K562 (cell line): ENCODE data around the gene LEO1. TPM values are rescaled to one million over a fixed set of nuclear protein-coding genes. Genes with fewer than 3 reads are reported as not detected.

Experiments
- BCL6 ChIP-seq: fragments of 250-450 bp; sonication (Bioruptor Pico); IDR thresholded peaks from 2 replicates; pipeline ENCODE4 v1.4.0; 2020
- CXXC5 ChIP-seq: fragments of 250-450 bp; sonication (Bioruptor Pico); IDR thresholded peaks from 2 replicates; pipeline ENCODE4 v1.8.0; 2022; ENCODE audit warnings: inconsistent platforms, mild to moderate bottlenecking, moderate library complexity
- DNMT1 ChIP-seq: fragments of 450-650 bp; IDR thresholded peaks from 2 replicates; pipeline ENCODE4 v1.6.1; 2016; ENCODE audit warnings: antibody characterized with exemption, mild to moderate bottlenecking
- FOSL1 ChIP-seq: fragments of 200-800 bp; sonication (Bioruptor generic); conservative IDR thresholded peaks from 2 replicates; pipeline ENCODE4 v1.6.1; 2016; ENCODE audit warnings: missing genetic modification characterization, missing compliant biosample characterization
- FOXA3 ChIP-seq, 2 experiments: fragments of 450-650 bp in 1 of 2; sonication (generic) in 1 of 2; formaldehyde crosslinking; IDR thresholded peaks in 1 of 2; conservative IDR thresholded peaks in 1 of 2; 2 replicates each; pipeline versions ENCODE4 v1.4.0 to v1.8.0; 2020 to 2022; ENCODE audit warnings: mild to moderate bottlenecking in 2 of 2, missing genetic modification reagents in 1 of 2
- FOXJ3 ChIP-seq: sonication (generic); formaldehyde crosslinking; IDR thresholded peaks from 2 replicates; pipeline ENCODE4 v1.4.0; 2020; ENCODE audit warnings: mild to moderate bottlenecking, missing genetic modification reagents
- JUN ChIP-seq, 2 experiments: sonication (generic) in 1 of 2; formaldehyde crosslinking in 1 of 2; IDR thresholded peaks; 2 replicates each; pipeline versions ENCODE4 v1.6.1 to v1.8.0; 2012 to 2022; ENCODE audit warnings: borderline replicate concordance in 2 of 2, mild to moderate bottlenecking in 2 of 2, improper control_type of control experiment in 1 of 2, low read depth in 1 of 2, low read length in 1 of 2, missing genetic modification reagents in 1 of 2
- MCM5 ChIP-seq: fragments of 450-650 bp; IDR thresholded peaks from 2 replicates; pipeline ENCODE4 v1.6.1; 2016; ENCODE audit warnings: low read depth
- MIER1 ChIP-seq: fragments of 450-650 bp; IDR thresholded peaks from 2 replicates; pipeline ENCODE4 v1.6.1; 2016; ENCODE audit warnings: antibody characterized with exemption, mild to moderate bottlenecking, low read depth
- SAP30 ChIP-seq: fragments of 200-600 bp; sonication (generic); IDR thresholded peaks from 2 replicates; pipeline ENCODE4 v1.6.1; 2012; ENCODE audit warnings: borderline replicate concordance, low read depth, mild to moderate bottlenecking, moderate library complexity, low read length, control low read depth, inconsistent platforms; ENCODE audit not compliant: insufficient read depth, poor library complexity, severe bottlenecking
- TRIM28 ChIP-seq: fragments of 450-650 bp; IDR thresholded peaks from 2 replicates; pipeline ENCODE4 v1.6.1; 2017
- ZBED1 ChIP-seq: IDR thresholded peaks from 2 replicates; pipeline ENCODE4 v1.6.1; 2014
- ZC3H11A ChIP-seq: IDR thresholded peaks from 2 replicates; pipeline ENCODE4 v1.6.1; 2012; ENCODE audit warnings: low read depth, low read length, improper control_type of control experiment
- ZFP36 ChIP-seq: fragments of 150-350 bp; IDR thresholded peaks from 2 replicates; pipeline ENCODE4 v1.6.1; 2018; ENCODE audit warnings: low read length, low read depth; ENCODE audit not compliant: partially characterized antibody
- ZNF197 ChIP-seq: fragments of 200-800 bp; sonication (Bioruptor generic); IDR thresholded peaks from 2 replicates; pipeline ENCODE4 v1.6.1; 2016; ENCODE audit warnings: low read depth, missing genetic modification characterization, missing compliant biosample characterization
- ZNF274 ChIP-seq: IDR thresholded peaks from 2 replicates; pipeline ENCODE4 v1.6.1; 2011; ENCODE audit warnings: low read depth, mild to moderate bottlenecking, low read length, moderate library complexity, borderline replicate concordance
- ZNF311 ChIP-seq: fragments of 250-450 bp; sonication (Bioruptor Pico); IDR thresholded peaks from 2 replicates; pipeline ENCODE4 v1.4.0; 2020; ENCODE audit warnings: mild to moderate bottlenecking, moderate library complexity
- ZNF318 ChIP-seq, 2 experiments: fragments of 450-650 bp; IDR thresholded peaks; 2 replicates each; pipeline ENCODE4 v1.6.1; 2016; ENCODE audit warnings: mild to moderate bottlenecking in 2 of 2, borderline replicate concordance in 1 of 2, low read depth in 1 of 2, moderate library complexity in 1 of 2
- ZNF384 ChIP-seq: IDR thresholded peaks from 2 replicates; pipeline ENCODE4 v1.6.1; 2012; ENCODE audit warnings: low read depth, low read length, improper control_type of control experiment
- ZNF586 ChIP-seq: fragments of 450-650 bp; formaldehyde crosslinking; conservative IDR thresholded peaks from 2 replicates; pipeline ENCODE4 v1.4.0; 2020; ENCODE audit warnings: mild to moderate bottlenecking, moderate library complexity
- polyA plus RNA-seq, 8 experiments: library from polyadenylated mRNA; depleted of rRNA in 4 of 8; stranded (reverse) in 5 of 8; unstranded in 3 of 8; fragments of >200 nt; fragmentation: Nextera tagmentation in 2 of 8; fragmentation: Illumina TruSeq in 1 of 8; extraction: Ambion mirVana in 2 of 8; extraction: Trizol in 1 of 8; gene quantifications; 2 replicates each; pipeline versions ENCODE4 v1.2.1 to v1.2.3, GENCODE V29; 2011 to 2014; ENCODE audit warnings: inconsistent platforms in 1 of 8, missing spikeins in 1 of 8
- total RNA-seq, 7 experiments: library from RNA; depleted of rRNA in 6 of 7; stranded (reverse); fragments of >200 nt in 6 of 7; fragmentation: Illumina TruSeq in 2 of 7; extraction: Trizol in 2 of 7; gene quantifications; 2 replicates each; pipeline versions ENCODE4 v1.2.1 to v1.2.3, GENCODE V29; 2011 to 2021; ENCODE audit warnings: low replicate concordance in 1 of 7
- TF ChIP-seq, protein P1 (sequence below): sonication (generic); formaldehyde crosslinking; IDR thresholded peaks from 2 replicates; pipeline ENCODE4 v1.8.0; 2022; ENCODE audit warnings: mild to moderate bottlenecking, missing genetic modification reagents

Gene LEO1
- total and polyA plus RNA-seq, 9 of the 15 experiments (the other 6 are each of a cell fraction or from before 2014, with no cell fraction given) = 8.4 to 48.3 (median 37.9) TPM

GRCh38 chr15:52013151-52013791, 41.7 kb upstream of the LEO1 start (continued):
- TF ChIP-seq MCM5 (no peak), ZNF318 (IDR thresholded peaks at IDR 0.05; ENCODE audit: borderline replicate concordance in 1 of 2, low read depth in 1 of 2) (no peak), FOSL1 (tag) (peak; percentile 95), TRIM28 (no peak), MIER1 (no peak), ZNF311 (no peak), ZFP36 (no peak), FOXA3 (CRISPR knock-in tag; conservative IDR thresholded peaks at IDR 0.05 in 1 of 2, IDR thresholded peaks at IDR 0.05 in 1 of 2) (no peak), BCL6 (CRISPR knock-in tag) (no peak), ZNF384 (no peak), SAP30 (no peak), JUN (IDR thresholded peaks at IDR 0.05; ENCODE audit: borderline replicate concordance, low read depth, low read length) (peak; percentile 77), JUN (CRISPR knock-in tag; IDR thresholded peaks at IDR 0.05; ENCODE audit: borderline replicate concordance) (no peak), ZNF586 (CRISPR knock-in tag) (no peak), ZNF274 (no peak), ZNF197 (CRISPR knock-in tag) (no peak), ZBED1 (no peak), FOXJ3 (CRISPR knock-in tag) (no peak), DNMT1 (no peak), CXXC5 (no peak), ZC3H11A (no peak)
- TF ChIP-seq, protein P1, sequence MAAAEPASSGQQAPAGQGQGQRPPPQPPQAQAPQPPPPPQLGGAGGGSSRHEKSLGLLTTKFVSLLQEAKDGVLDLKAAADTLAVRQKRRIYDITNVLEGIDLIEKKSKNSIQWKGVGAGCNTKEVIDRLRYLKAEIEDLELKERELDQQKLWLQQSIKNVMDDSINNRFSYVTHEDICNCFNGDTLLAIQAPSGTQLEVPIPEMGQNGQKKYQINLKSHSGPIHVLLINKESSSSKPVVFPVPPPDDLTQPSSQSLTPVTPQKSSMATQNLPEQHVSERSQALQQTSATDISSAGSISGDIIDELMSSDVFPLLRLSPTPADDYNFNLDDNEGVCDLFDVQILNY (CRISPR knock-in tag) = no peak
